A673 (cell line): ENCODE results near the gene CAPS2. TPM values are rescaled to one million over a fixed set of nuclear protein-coding genes. Genes with fewer than 3 reads are reported as not detected.

ENCODE experiments used
- Bru-seq: library from RNA; stranded (reverse); fragments of 400-500 nt; gene quantifications from one replicate; lab custom pipeline; 2021; lab: Mats Ljungman, UMichigan
- BruChase-seq, 2 experiments: library from RNA; stranded (reverse); fragments of 400-500 nt; gene quantifications; one replicate each; lab custom pipeline; 2021; lab: Mats Ljungman, UMichigan
- BruUV-seq: library from RNA; stranded (reverse); fragments of 400-500 nt; replicated peaks from 2 replicates; lab custom pipeline; 2021; lab: Mats Ljungman, UMichigan
- CTCF ChIA-PET: fragments of 300-600 bp; sonication (Branson Sonifier 250); formaldehyde crosslinking; loops from one replicate; lab custom pipeline; 2022; ENCODE audit warnings: antibody characterized with exemption; lab: Charles Lee
- POLR2A ChIA-PET: fragments of 300-600 bp; sonication (Branson Sonifier 250); formaldehyde crosslinking; loops from one replicate; lab custom pipeline; 2022; ENCODE audit warnings: antibody characterized with exemption; ENCODE audit not compliant: low non-redundant PET; lab: Charles Lee
- DNase-seq: peaks from one replicate; pipeline ENCODE4 v3.0.0-alpha.2; 2015; ENCODE audit warnings: low spot score
- H3K27ac ChIP-seq: fragments of 200-600 bp; sonication (generic); 2 replicates; pipeline ENCODE4 v1.5.1; 2016; ENCODE audit warnings: mixed run types, low read depth, mild to moderate bottlenecking, mixed read lengths, antibody characterized with exemption, low read length; ENCODE audit not compliant: poor library complexity, severe bottlenecking
- H3K27me3 ChIP-seq: fragments of 200-600 bp; sonication (generic); replicated peaks from 2 replicates; pipeline ENCODE4 v1.6.1; 2017; ENCODE audit warnings: mixed run types, low read depth, mild to moderate bottlenecking, mixed read lengths, antibody characterized with exemption, low read length; ENCODE audit not compliant: insufficient read depth, poor library complexity
- H3K36me3 ChIP-seq: fragments of 200-600 bp; sonication (generic); 2 replicates; pipeline ENCODE4 v1.6.1; 2016; ENCODE audit warnings: mixed run types, mild to moderate bottlenecking, mixed read lengths, antibody characterized with exemption, low read length; ENCODE audit not compliant: insufficient read depth, poor library complexity, severe bottlenecking
- H3K4me1 ChIP-seq: fragments of 200-600 bp; sonication (generic); 2 replicates; pipeline ENCODE4 v1.6.1; 2017; ENCODE audit warnings: mixed run types, mild to moderate bottlenecking, mixed read lengths, antibody characterized with exemption, low read length; ENCODE audit not compliant: insufficient read depth, poor library complexity, severe bottlenecking
- H3K4me3 ChIP-seq: fragments of 200-600 bp; sonication (generic); 2 replicates; pipeline ENCODE4 v1.5.1; 2016; ENCODE audit warnings: low read depth, mixed run types, mild to moderate bottlenecking, mixed read lengths, low read length; ENCODE audit not compliant: poor library complexity, severe bottlenecking
- H3K9me3 ChIP-seq: fragments of 200-600 bp; sonication (generic); 2 replicates; pipeline ENCODE4 v1.6.1; 2016; ENCODE audit warnings: mixed run types, low read depth, mild to moderate bottlenecking, mixed read lengths, antibody characterized with exemption, low read length; ENCODE audit not compliant: poor library complexity, severe bottlenecking
- CTCF ChIP-seq: fragments of 300-800, 200-600 bp; sonication (generic); conservative IDR thresholded peaks from 2 replicates; pipeline ENCODE4 v1.5.1; 2017; ENCODE audit warnings: low read depth, mild to moderate bottlenecking, antibody characterized with exemption, low read length, moderate library complexity, mixed read lengths
- EZH2 ChIP-seq: fragments of 200-600 bp; sonication (generic); IDR thresholded peaks from 2 replicates; pipeline ENCODE4 v1.6.1; 2017; ENCODE audit warnings: borderline replicate concordance, low read depth, mild to moderate bottlenecking, mixed read lengths, antibody characterized with exemption, low read length; ENCODE audit not compliant: poor library complexity, severe bottlenecking
- intact Hi-C: fragments of 100-400 bp; cut with micrococcal nuclease; formaldehyde crosslinking; loops from one replicate; pipeline ENCODE4 v1.10.0; 2022; ENCODE audit not compliant: unreplicated experiment
- long read RNA-seq: library from polyadenylated mRNA; stranded (forward); transcript quantifications from one replicate; pipeline ENCODE4 v2.0.0, GENCODE V29; 2022
- total RNA-seq: library from RNA; stranded (reverse); gene quantifications from 2 replicates; pipeline ENCODE4 v1.2.3, GENCODE V29; 2021

The CAPS2 gene
- 10.4 and 13.2 TPM in 2 replicates for total RNA-seq
- percentile 46 among the genes with signal in this experiment for Bru-seq, nascent RNA
- percentile 53 among the genes with signal in this experiment for BruChase-seq, experiment 1, labeled RNA remaining after a 2-hour chase
- percentile 41 among the genes with signal in this experiment for BruChase-seq, experiment 2, labeled RNA remaining after a 6-hour chase
- long read RNA-seq, partial matches to known transcripts: 2 of 13 reads
- long read RNA-seq, other reads (novel, unspliced or antisense): 7 of 13 reads

DNA sequence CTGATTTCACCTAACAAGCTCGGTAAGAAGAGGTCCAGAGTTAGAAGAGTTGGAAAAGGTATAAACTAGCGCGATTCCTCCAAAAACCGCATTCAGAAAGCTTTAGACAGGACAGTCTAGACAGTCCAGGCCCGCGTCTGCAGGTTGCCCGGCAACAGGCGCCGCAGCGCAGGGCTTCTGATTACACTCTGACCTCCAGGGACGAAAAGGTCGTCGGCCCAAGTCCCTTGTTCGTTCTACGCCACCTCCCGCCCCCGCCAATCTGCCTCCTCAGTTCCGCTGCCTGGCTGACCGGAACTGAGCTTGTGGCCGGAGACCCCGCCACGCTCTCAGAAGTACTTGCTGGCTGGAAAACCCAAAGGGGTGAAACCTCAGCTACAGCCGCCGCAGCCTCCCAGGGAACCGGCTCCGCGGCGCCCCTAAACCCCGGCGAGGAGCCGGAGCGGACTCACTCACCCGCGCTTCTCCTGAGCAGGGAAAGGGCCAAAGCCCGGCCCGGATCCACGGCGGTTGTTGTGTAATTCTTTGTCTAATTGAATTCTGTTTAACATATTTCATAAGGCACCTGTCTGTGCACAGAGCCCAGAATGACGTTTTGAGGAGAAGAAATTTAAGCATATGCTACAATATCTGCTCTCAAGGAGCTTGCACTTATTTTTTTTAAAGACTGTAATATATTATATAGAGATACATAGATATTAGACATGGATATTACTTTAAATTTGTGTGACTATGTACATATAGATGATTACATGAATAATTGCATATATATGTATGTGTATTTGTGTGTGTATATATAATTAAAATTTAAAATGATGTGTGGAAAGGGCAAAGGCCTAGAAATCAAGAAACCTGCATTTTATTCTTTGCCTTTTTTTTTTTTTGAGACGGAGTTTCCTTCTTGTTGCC, at the start of gene CAPS2:
CAPS2 (minus strand) TSS at position 407 of the 909 bp plus-strand sequence. CDS start 3,826 bp downstream, outside the sequence.
- Histone ChIP-seq H3K4me3 (peak within 1 kb of the TSS; percentile 83), H3K36me3 (no peaks in the 10 kb centered on the region), H3K4me1 (no peaks in the 10 kb centered on the region), H3K9me3 (no peaks in the 10 kb centered on the region), H3K27ac (peak within 1 kb of the TSS; percentile 60), H3K27me3 (no peaks in the 10 kb centered on the region)
- DNase-seq: peak; percentile 90
- CTCF ChIA-PET: no interaction called here
- TF ChIP-seq EZH2: no peak
- TF ChIP-seq CTCF: no peak
- POLR2A ChIA-PET: no interaction called here
- BruUV-seq: no TSS peak
- intact Hi-C loops: loop anchor here (5.0 to 10.0 kb wide), 6 partner anchors 62 to 1125 kb away; partner anchors contain the start of genes GLIPR1, GLIPR1L2 and PHLDA1

DNA sequence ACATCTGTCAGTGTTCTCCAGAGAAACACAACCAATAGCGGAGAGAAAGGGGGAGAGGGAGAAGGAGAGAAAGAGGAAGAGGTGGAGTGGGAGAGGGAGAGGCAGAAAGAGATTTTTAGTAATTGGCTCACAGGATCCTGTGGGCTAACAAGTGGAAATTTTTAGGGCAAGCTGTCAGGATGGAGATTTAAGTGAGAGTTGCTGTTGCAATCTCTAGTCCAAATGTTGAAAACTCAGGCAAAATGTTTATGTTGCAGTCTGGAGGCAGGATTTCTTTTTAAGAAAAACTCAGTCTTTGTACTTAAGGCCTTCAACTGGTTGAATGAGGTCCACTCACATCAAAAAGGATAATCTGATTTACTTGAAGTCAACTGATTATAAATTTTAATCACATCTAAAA, 48.2 kb upstream of the CAPS2 start:
- Histone ChIP-seq H3K9me3 (no peaks in the 10 kb centered on the region), H3K4me1 (no peaks in the 10 kb centered on the region), H3K4me3 (no peak overlapping the region), H3K27me3 (no peaks in the 10 kb centered on the region), H3K36me3 (no peaks in the 10 kb centered on the region), H3K27ac (no peak overlapping the region)
- no TSS peak for BruUV-seq
- ChIA-PET POLR2A (no interaction called here), CTCF (no interaction called here)
- no peak for DNase-seq
- intact Hi-C loops: no loop called here
- TF ChIP-seq EZH2 (no peak), CTCF (no peak)

DNA sequence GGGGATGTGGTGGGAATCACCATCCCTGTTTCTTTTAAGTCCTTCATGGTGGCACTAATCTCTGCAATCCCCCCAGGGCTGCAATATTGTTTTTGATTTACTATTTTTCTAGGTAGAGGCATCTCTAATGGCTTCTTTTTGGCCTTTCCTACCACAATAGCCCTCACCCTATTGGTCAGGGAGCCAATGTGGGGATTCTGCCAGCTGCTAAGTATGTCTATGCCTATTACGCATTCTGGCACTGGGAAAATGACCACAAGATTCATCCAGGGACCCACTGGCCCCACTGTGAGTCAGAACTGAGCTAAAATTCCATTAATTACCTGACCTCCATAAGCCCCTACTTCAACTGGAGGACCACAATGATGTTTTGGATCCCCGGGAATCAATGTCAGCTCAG, 44.8 kb upstream of the CAPS2 start:
- Histone ChIP-seq H3K27ac (no peak overlapping the region), H3K4me3 (no peak overlapping the region), H3K4me1 (no peaks in the 10 kb centered on the region), H3K27me3 (no peaks in the 10 kb centered on the region), H3K36me3 (no peaks in the 10 kb centered on the region), H3K9me3 (no peaks in the 10 kb centered on the region)
- no TSS peak for BruUV-seq
- DNase-seq: no peak
- intact Hi-C loops: no loop called here
- ChIA-PET POLR2A (no interaction called here), CTCF (no interaction called here)
- TF ChIP-seq CTCF (no peak), EZH2 (no peak)
